ENCODE results near the gene DRD4. TPM values are rescaled to one million over a fixed set of nuclear protein-coding genes. Genes with fewer than 3 reads are reported as not detected.
A peak's percentile ranks its signal among the peaks of the same experiment; 100 is the strongest.

DRD4 gene
- total and polyA plus RNA-seq, 3 experiments from 2014 or later: 0.22 to 0.31 TPM; not detected in 1

- Histone ChIP-seq H3K27me3 (ENCODE audit: insufficient read depth, low read length, poor library complexity, severe bottlenecking) (no peaks in the 10 kb centered on the region), H3K4me1 (ENCODE audit: insufficient read depth, low read length) (no peaks in the 10 kb centered on the region), H3K27ac (ENCODE audit: low read depth, low read length) (no peak overlapping the region), H3K9me3 (ENCODE audit: low read length) (no peaks in the 10 kb centered on the region), H3K36me3 (ENCODE audit: insufficient read depth, low read length) (peaks cover 4% of the 10 kb centered on the region), H3K4me3 (ENCODE audit: low read length) (no peak overlapping the region)
- POLR2A ChIA-PET: interaction anchor here (0.7 kb wide), 1 partner anchor 45 kb away, joined by 6 read pairs; no protein-coding TSS in a partner anchor
- H3K4me3 Mint-ChIP-seq: no peak overlapping the region
- no peaks in the 10 kb centered on the region for H3K27me3 Mint-ChIP-seq
- no peaks in the 10 kb centered on the region for H3K9me3 Mint-ChIP-seq
- H3K36me3 Mint-ChIP-seq: peaks cover 0 to 56% (median 5%) of the 10 kb centered on the region in 3 donors
- no peak for DNase-seq
- CTCF ChIA-PET: interaction anchor here (1.2 to 1.5 kb wide), 2 partner anchors 67 to 101 kb away, joined by 3 to 6 read pairs; no protein-coding TSS in a partner anchor
- no peaks in the 10 kb centered on the region for H3K4me1 Mint-ChIP-seq
- H3K27ac Mint-ChIP-seq: no peak overlapping the region
These were observed 18.1 kb downstream of the DRD4 start for GRCh38 chr11:655036-655726.

GRCh38 chr11:656426-656825, 19.4 kb downstream of the DRD4 start:
- no peak overlapping the region for H3K4me3 Mint-ChIP-seq
- Histone ChIP-seq H3K27me3 (ENCODE audit: insufficient read depth, low read length, poor library complexity, severe bottlenecking) (no peaks in the 10 kb centered on the region), H3K4me3 (ENCODE audit: low read length) (no peak overlapping the region), H3K36me3 (ENCODE audit: insufficient read depth, low read length) (peaks cover 4% of the 10 kb centered on the region), H3K9me3 (ENCODE audit: low read length) (no peaks in the 10 kb centered on the region), H3K4me1 (ENCODE audit: insufficient read depth, low read length) (no peaks in the 10 kb centered on the region), H3K27ac (ENCODE audit: low read depth, low read length) (no peak overlapping the region)
- no peaks in the 10 kb centered on the region for H3K27me3 Mint-ChIP-seq
- peaks cover 0 to 51% (median 5%) of the 10 kb centered on the region in 3 donors for H3K36me3 Mint-ChIP-seq
- H3K9me3 Mint-ChIP-seq: no peaks in the 10 kb centered on the region
- DNase-seq: no peak
- H3K27ac Mint-ChIP-seq: no peak overlapping the region
- ChIA-PET CTCF (interaction anchor here (1.6 kb wide), 1 partner anchor 69 kb away, joined by 3 read pairs; no protein-coding TSS in a partner anchor), POLR2A (no interaction called here)
- H3K4me1 Mint-ChIP-seq: no peaks in the 10 kb centered on the region

- ChIA-PET POLR2A (no interaction called here), CTCF (interaction anchor here (1.6 kb wide), 1 partner anchor 69 kb away, joined by 3 read pairs; no protein-coding TSS in a partner anchor)
- H3K36me3 ChIP-seq (ENCODE audit: insufficient read depth, low read length): peaks cover 4% of the 10 kb centered on the region
- H3K27me3 ChIP-seq (ENCODE audit: insufficient read depth, low read length, poor library complexity, severe bottlenecking): no peaks in the 10 kb centered on the region
- H3K27ac ChIP-seq (ENCODE audit: low read depth, low read length): no peak overlapping the region
- no peaks in the 10 kb centered on the region for H3K4me1 ChIP-seq (ENCODE audit: insufficient read depth, low read length)
- H3K4me1 Mint-ChIP-seq: no peaks in the 10 kb centered on the region
- no peak for DNase-seq
- H3K4me3 ChIP-seq (ENCODE audit: low read length): no peak overlapping the region
- no peak overlapping the region for H3K27ac Mint-ChIP-seq
- H3K4me3 Mint-ChIP-seq: no peak overlapping the region
- H3K9me3 ChIP-seq (ENCODE audit: low read length): no peaks in the 10 kb centered on the region
- peaks cover 0 to 47% (median 5%) of the 10 kb centered on the region in 3 donors for H3K36me3 Mint-ChIP-seq
- no peaks in the 10 kb centered on the region for H3K9me3 Mint-ChIP-seq
- no peaks in the 10 kb centered on the region for H3K27me3 Mint-ChIP-seq
These were observed 19.8 kb downstream of the DRD4 start for GRCh38 chr11:656866-657265.

- POLR2A ChIA-PET: no interaction called here
- H3K36me3 ChIP-seq (ENCODE audit: insufficient read depth, low read length): peaks cover 4% of the 10 kb centered on the region
These were observed 20.6 kb downstream of the DRD4 start for GRCh38 chr11:657691-658126.

GRCh38 chr11:659532-660085, 22.5 kb downstream of the DRD4 start:
- H3K9me3 Mint-ChIP-seq: no peaks in the 10 kb centered on the region
- Histone ChIP-seq H3K4me3 (ENCODE audit: low read length) (no peak overlapping the region), H3K27me3 (ENCODE audit: insufficient read depth, low read length, poor library complexity, severe bottlenecking) (no peaks in the 10 kb centered on the region), H3K27ac (ENCODE audit: low read depth, low read length) (no peak overlapping the region), H3K9me3 (ENCODE audit: low read length) (no peaks in the 10 kb centered on the region), H3K36me3 (ENCODE audit: insufficient read depth, low read length) (peaks cover 9% of the 10 kb centered on the region), H3K4me1 (ENCODE audit: insufficient read depth, low read length) (no peaks in the 10 kb centered on the region)
- no peaks in the 10 kb centered on the region for H3K27me3 Mint-ChIP-seq
- POLR2A ChIA-PET: no interaction called here
- H3K4me3 Mint-ChIP-seq: no peak overlapping the region
- CTCF ChIA-PET: no interaction called here
- H3K36me3 Mint-ChIP-seq: peaks cover 0 to 49% (median 2%) of the 10 kb centered on the region in 3 donors
- peaks cover 0 to 2% (median 0%) of the 10 kb centered on the region in 3 donors for H3K4me1 Mint-ChIP-seq
- H3K27ac Mint-ChIP-seq: peak overlapping the region in 1 of 8 donors; percentile 43
- DNase-seq: no peak

More at GRCh38 chr11:657691-658126, 20.6 kb downstream of the DRD4 start:
- Mint-ChIP-seq H3K36me3 (peaks cover 0 to 47% (median 2%) of the 10 kb centered on the region in 3 donors), H3K27me3 (no peaks in the 10 kb centered on the region), H3K4me1 (no peaks in the 10 kb centered on the region), H3K27ac (no peak overlapping the region), H3K4me3 (no peak overlapping the region), H3K9me3 (no peaks in the 10 kb centered on the region)
- no peak overlapping the region for H3K27ac ChIP-seq (ENCODE audit: low read depth, low read length)
- no peaks in the 10 kb centered on the region for H3K9me3 ChIP-seq (ENCODE audit: low read length)
- no peaks in the 10 kb centered on the region for H3K27me3 ChIP-seq (ENCODE audit: insufficient read depth, low read length, poor library complexity, severe bottlenecking)
- H3K4me1 ChIP-seq (ENCODE audit: insufficient read depth, low read length): no peaks in the 10 kb centered on the region
- no peak overlapping the region for H3K4me3 ChIP-seq (ENCODE audit: low read length)
- no peak for DNase-seq
- CTCF ChIA-PET: interaction anchor here (1.6 kb wide), 1 partner anchor 68 kb away, joined by 3 read pairs; no protein-coding TSS in a partner anchor

GRCh38 chr11:660281-660680, 23.2 kb downstream of the DRD4 start:
- Mint-ChIP-seq H3K9me3 (no peaks in the 10 kb centered on the region), H3K27me3 (no peaks in the 10 kb centered on the region), H3K27ac (no peak overlapping the region), H3K4me1 (peaks cover 0 to 2% (median 0%) of the 10 kb centered on the region in 3 donors), H3K4me3 (no peak overlapping the region), H3K36me3 (peaks cover 0 to 47% (median 2%) of the 10 kb centered on the region in 3 donors)
- H3K4me3 ChIP-seq (ENCODE audit: low read length): no peak overlapping the region
- no peak overlapping the region for H3K27ac ChIP-seq (ENCODE audit: low read depth, low read length)
- ChIA-PET CTCF (no interaction called here), POLR2A (no interaction called here)
- H3K36me3 ChIP-seq (ENCODE audit: insufficient read depth, low read length): peaks cover 9% of the 10 kb centered on the region
- DNase-seq: no peak
- no peaks in the 10 kb centered on the region for H3K27me3 ChIP-seq (ENCODE audit: insufficient read depth, low read length, poor library complexity, severe bottlenecking)
- H3K9me3 ChIP-seq (ENCODE audit: low read length): no peaks in the 10 kb centered on the region
- no peaks in the 10 kb centered on the region for H3K4me1 ChIP-seq (ENCODE audit: insufficient read depth, low read length)

- Histone ChIP-seq H3K36me3 (ENCODE audit: insufficient read depth, low read length) (peaks cover 9% of the 10 kb centered on the region), H3K4me3 (ENCODE audit: low read length) (no peak overlapping the region), H3K9me3 (ENCODE audit: low read length) (no peaks in the 10 kb centered on the region), H3K4me1 (ENCODE audit: insufficient read depth, low read length) (no peaks in the 10 kb centered on the region), H3K27me3 (ENCODE audit: insufficient read depth, low read length, poor library complexity, severe bottlenecking) (no peaks in the 10 kb centered on the region), H3K27ac (ENCODE audit: low read depth, low read length) (no peak overlapping the region)
- Mint-ChIP-seq H3K27ac (no peak overlapping the region), H3K4me3 (no peak overlapping the region), H3K9me3 (no peaks in the 10 kb centered on the region), H3K36me3 (peaks cover 0 to 50% (median 3%) of the 10 kb centered on the region in 3 donors), H3K4me1 (peaks cover 0 to 2% (median 0%) of the 10 kb centered on the region in 3 donors), H3K27me3 (no peaks in the 10 kb centered on the region)
- DNase-seq: no peak
- CTCF ChIA-PET: no interaction called here
- POLR2A ChIA-PET: no interaction called here
These were observed 23.8 kb downstream of the DRD4 start for GRCh38 chr11:660681-661444.
